GM12875 (cell line): ENCODE measurements around the gene PLEK.

Source experiments
- H3K4me3 ChIP-seq: one replicate; pipeline ENCODE4 v1.5.1; 2011; ENCODE audit warnings: low read depth, low read length, control low read depth
- CTCF ChIP-seq: IDR thresholded peaks from 2 replicates; pipeline ENCODE4 v1.5.1; 2011; ENCODE audit warnings: low read depth, mild to moderate bottlenecking, control low read depth, inconsistent platforms, low read length, moderate library complexity, borderline replicate concordance; ENCODE audit not compliant: insufficient read depth

The PLEK gene

DNA sequence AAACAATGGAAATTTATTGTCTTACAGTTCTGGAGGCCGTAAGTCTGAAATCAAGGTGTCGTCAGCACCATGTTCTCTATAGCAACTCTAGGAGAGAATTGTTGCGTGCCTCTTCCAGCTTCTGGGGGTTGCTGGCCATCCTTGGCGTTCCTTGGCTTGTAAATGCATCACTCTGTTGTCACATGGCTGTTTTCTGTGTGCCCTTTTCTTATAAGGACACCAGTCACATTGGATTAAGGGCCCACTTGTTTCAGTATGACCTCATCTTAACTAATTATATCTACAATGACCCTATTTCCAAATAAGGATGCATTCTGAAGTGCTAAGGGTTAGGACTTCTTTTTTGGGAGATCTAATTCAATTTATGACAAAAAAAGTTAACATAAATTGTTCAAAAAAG is 1.4 kb upstream of the PLEK start:
- TF ChIP-seq CTCF = no peak
- no peak overlapping the region for H3K4me3 ChIP-seq

DNA sequence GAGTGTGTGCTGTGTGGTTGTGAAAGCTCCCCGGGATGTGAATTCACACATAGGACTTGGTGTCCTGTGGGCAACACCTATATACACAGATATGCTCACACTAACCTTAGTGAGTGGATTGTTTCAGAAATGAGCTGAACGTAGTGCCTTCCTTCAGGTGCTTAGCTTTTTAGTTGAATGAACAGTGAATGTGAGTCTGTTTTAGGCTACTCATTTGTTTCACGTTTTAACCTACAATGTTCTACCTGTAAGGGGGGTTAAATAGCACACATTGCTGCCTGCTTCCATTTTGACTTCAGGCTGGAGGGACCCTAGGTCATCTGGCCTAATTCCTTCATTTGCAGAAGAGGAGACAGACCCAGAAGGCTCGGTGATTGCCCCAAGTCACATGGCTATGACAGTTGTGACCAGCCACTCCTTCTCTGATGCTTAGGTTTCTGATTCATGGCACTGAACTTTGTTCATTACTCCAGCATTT is 1.0 kb downstream of the PLEK start:
- no peak for TF ChIP-seq CTCF

DNA sequence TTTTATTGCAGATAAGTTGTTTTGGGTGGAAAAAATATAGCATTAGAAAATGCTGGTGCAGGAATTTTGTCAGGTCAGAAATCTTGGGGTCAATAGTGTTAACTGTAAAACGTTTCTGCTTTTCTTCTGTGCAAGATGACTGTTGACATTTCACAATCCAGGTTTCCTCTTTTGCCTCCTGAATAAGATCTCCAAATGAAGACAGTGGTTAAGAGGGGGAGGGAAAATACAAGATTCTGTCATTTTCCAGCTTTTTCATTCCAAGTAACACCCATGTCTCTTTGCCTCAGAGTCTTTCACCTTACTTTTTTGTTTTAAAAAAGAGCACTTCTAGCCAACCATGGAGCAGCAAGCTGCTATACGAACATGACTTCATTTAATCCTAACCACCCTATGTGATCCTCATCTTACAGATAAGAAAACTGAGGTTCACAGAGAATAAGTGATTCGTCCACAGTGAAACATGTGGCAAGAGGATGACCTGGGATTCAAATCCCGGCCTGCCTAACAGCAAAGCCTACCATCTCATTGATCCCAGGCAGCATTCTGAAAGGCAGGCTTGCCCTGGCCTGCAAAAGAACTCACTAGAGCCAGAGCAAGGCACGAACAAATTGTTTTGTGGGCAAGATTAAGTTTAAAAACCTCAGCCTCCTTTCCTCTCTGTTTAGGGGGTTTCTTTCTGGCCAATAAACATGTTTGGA is 3.0 kb downstream of the PLEK start:
- no peak for TF ChIP-seq CTCF
- peak overlapping the region; percentile 78 for H3K4me3 ChIP-seq

More for the DNA sequence above, 1.0 kb downstream of the PLEK start:
- peak overlapping the region; percentile 78 for H3K4me3 ChIP-seq

DNA sequence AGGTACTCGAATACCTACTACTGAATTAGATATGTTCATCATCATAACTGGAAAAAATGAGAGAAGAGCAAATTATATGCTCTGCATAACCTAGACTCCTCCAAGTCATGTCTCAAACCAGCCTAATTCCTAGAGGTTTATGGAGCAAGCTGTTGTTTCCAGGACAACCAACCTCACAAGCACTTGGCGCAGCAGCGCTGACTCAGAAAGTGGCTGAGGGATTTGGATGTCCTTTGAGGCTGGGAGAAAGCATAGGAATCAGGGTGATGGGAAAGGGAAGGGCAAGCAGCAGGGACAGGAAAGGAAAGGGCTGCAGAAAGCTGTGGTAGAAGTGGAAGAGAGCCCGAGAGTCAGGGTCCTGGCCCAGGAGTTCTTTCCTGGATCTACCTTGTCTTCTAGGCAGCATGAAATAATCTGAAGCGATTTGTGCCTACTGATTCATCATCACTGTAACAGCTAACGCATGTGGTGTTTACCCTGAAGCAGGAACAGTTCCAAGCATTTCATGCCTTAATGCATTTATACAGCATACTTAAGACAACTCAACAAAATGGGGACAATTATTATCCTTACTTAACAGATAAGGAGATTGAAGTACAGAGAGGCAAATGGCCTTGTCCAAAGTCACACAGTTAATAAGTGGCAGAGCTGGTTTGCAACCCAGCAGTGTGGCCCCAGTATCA is 3.7 kb downstream of the PLEK start:
- TF ChIP-seq CTCF = no peak
- H3K4me3 ChIP-seq = peak overlapping the region; percentile 78

- H3K4me3 ChIP-seq = peak overlapping the region; percentile 78
- TF ChIP-seq CTCF = no peak
Observed at GRCh38 chr2:68369337-68369734, 4.3 kb downstream of the PLEK start.

DNA sequence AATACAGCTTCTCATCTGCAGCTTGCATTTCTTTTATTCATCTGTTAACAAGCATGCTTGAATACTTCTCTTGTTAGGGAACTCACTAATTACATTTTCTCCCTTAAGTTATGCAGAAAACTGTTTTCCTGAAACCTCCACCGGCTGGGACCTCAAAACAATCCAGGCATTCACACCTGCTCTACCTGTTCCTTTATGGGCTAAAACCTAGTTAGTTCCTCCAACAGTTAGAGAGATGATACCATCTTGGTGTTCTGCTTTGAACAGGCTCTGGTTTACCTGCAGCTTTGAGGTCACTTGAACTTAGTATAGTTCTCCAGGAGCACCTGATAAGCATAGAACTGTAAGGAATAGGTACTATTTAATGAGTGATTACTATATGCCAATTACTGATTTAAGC is 6.1 kb downstream of the PLEK start:
- TF ChIP-seq CTCF = no peak
- no peak overlapping the region for H3K4me3 ChIP-seq

DNA sequence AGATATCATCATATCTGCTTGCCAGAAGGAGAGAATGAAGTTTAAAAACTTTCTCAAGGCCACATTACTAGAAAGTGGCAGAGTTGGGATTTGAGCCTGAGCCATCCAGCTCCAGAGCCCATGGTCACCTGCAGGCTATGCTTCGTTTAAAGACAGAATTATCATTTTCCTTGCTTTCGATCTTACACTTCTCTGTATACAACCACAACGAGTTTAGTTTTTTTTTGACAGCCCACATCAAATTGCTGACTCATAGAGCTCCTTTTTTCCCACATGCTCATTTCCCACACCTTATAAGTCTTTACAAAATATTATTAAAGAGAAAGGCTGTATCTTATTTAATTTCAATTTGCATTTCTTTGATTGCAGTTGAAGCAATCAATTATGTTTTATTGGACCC is 6.5 kb downstream of the PLEK start:
- H3K4me3 ChIP-seq = peak overlapping the region; percentile 5

More for the DNA sequence above, 6.5 kb downstream of the PLEK start:
- no peak for TF ChIP-seq CTCF
